ENCODE measurements around the gene SLAMF9. TPM values are rescaled to one million over a fixed set of nuclear protein-coding genes. Genes with fewer than 3 reads are reported as not detected.

SLAMF9 gene
- total RNA-seq, 1 donor from 2014 or later, result not detected

Other genes starting within 250 kb of the SLAMF9 start
- gene CRP, start 239.6 kb downstream of the SLAMF9 start, total RNA-seq, result 1.1 TPM
- gene DUSP23, start 173.3 kb downstream of the SLAMF9 start, total RNA-seq, result 47.5 TPM
- gene FCRL6, start 151.9 kb downstream of the SLAMF9 start, total RNA-seq, result 0.49 TPM
- gene SLAMF8, start 127.4 kb downstream of the SLAMF9 start, total RNA-seq, result 3.6 TPM
- gene VSIG8, start 91.6 kb downstream of the SLAMF9 start, total RNA-seq, result not detected
- 1.6 TPM for gene CFAP45, start 54.1 kb downstream of the SLAMF9 start, total RNA-seq
- 322 TPM for gene TAGLN2, start 28.7 kb downstream of the SLAMF9 start, total RNA-seq
- 13.8 TPM for gene IGSF9, start 8.6 kb downstream of the SLAMF9 start, total RNA-seq
- gene PIGM, start 77.8 kb upstream of the SLAMF9 start, total RNA-seq, result 11.1 TPM
- gene KCNJ10, start 115.9 kb upstream of the SLAMF9 start, total RNA-seq, result not detected
- gene KCNJ9, start 127.3 kb upstream of the SLAMF9 start, total RNA-seq, result not detected
- gene IGSF8, start 144.4 kb upstream of the SLAMF9 start, total RNA-seq, result 22.4 TPM
- gene ATP1A2, start 161.5 kb upstream of the SLAMF9 start, total RNA-seq, result 41.2 TPM
- gene ATP1A4, start 197.4 kb upstream of the SLAMF9 start, total RNA-seq, result 16.5 TPM
- gene CASQ1, start 236.3 kb upstream of the SLAMF9 start, total RNA-seq, result 10.5 TPM

All from ureter (tissue), 1 donor.